ENCODE data around the gene TRIM23.

Gene TRIM23

GRCh38 chr5:65570598-65571226, 53.4 kb downstream of the TRIM23 start:
- no peak for TF ChIP-seq CTCF (IDR thresholded peaks at IDR 0.05; ENCODE audit: control insufficient read depth, extremely low read depth, insufficient read depth)
- no peak for DNase-seq (ENCODE audit: low read depth)
- no peak overlapping the region for H3K4me3 ChIP-seq (ENCODE audit: low read depth, low read length)

GRCh38 chr5:65566505-65566904, 57.6 kb downstream of the TRIM23 start:
- no peak for DNase-seq (ENCODE audit: low read depth)
- no peak for TF ChIP-seq CTCF (IDR thresholded peaks at IDR 0.05; ENCODE audit: control insufficient read depth, extremely low read depth, insufficient read depth)
- H3K4me3 ChIP-seq (ENCODE audit: low read depth, low read length): no peak overlapping the region

GRCh38 chr5:65563777-65564176, 60.4 kb downstream of the TRIM23 start:
- TF ChIP-seq CTCF (IDR thresholded peaks at IDR 0.05; ENCODE audit: control insufficient read depth, extremely low read depth, insufficient read depth): no peak
- DNase-seq (ENCODE audit: low read depth): no peak
- peak overlapping the region; percentile 78 for H3K4me3 ChIP-seq (ENCODE audit: low read depth, low read length)

GRCh38 chr5:65562731-65563701, 61.1 kb downstream of the TRIM23 start, which contains the start of the genes CENPK and PPWD1:
CENPK (minus strand) TSS chr5:65563168; CDS start chr5:65554907, 8,261 bp downstream.
PPWD1 (plus strand) TSS chr5:65563296; CDS start chr5:65563311, 15 bp downstream.
- H3K4me3 ChIP-seq (ENCODE audit: low read depth, low read length): peak within 1 kb of the TSS; percentile 78
- DNase-seq (ENCODE audit: low read depth): peak; percentile 90
- TF ChIP-seq CTCF (IDR thresholded peaks at IDR 0.05; ENCODE audit: control insufficient read depth, extremely low read depth, insufficient read depth): no peak

- no peak overlapping the region for H3K4me3 ChIP-seq (ENCODE audit: low read depth, low read length)
- no peak for DNase-seq (ENCODE audit: low read depth)
- no peak for TF ChIP-seq CTCF (IDR thresholded peaks at IDR 0.05; ENCODE audit: control insufficient read depth, extremely low read depth, insufficient read depth)
These were observed 67.4 kb downstream of the TRIM23 start for GRCh38 chr5:65556718-65557117.

GRCh38 chr5:65556181-65556580, 68.0 kb downstream of the TRIM23 start:
- TF ChIP-seq CTCF (IDR thresholded peaks at IDR 0.05; ENCODE audit: control insufficient read depth, extremely low read depth, insufficient read depth): no peak
- H3K4me3 ChIP-seq (ENCODE audit: low read depth, low read length): no peak overlapping the region
- DNase-seq (ENCODE audit: low read depth): no peak

Measured in LNCaP clone FGC (cell line).